ENCODE measurements around the gene ZNF236.
"Not testable (repeated sequence)": the region's sequence is repeated elsewhere in the genome, so short reads cannot be mapped to it uniquely, and the experiment has no call there.

ZNF236 gene

DNA sequence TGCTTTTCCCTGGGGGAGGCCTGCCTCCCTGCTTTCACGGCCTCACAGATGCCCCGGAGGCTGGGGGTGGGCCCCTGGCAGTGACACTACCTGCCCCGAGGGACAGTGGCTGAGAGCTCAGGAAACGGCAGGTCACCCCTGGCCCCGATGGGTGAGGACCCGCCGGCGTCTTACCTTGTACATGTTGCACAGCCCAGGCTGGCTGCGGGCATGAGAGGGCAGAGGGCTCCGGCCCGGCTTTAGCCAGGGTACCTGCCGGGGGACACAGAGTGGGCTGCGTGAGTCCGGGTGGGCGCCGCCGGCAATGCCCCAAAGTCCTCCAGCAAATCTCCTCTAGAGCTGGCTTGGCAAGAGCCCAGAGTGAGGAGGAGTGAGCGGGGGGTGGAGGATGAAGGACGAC lies 187.3 kb downstream of the ZNF236 start:
- DNase-seq: no peak

DNA sequence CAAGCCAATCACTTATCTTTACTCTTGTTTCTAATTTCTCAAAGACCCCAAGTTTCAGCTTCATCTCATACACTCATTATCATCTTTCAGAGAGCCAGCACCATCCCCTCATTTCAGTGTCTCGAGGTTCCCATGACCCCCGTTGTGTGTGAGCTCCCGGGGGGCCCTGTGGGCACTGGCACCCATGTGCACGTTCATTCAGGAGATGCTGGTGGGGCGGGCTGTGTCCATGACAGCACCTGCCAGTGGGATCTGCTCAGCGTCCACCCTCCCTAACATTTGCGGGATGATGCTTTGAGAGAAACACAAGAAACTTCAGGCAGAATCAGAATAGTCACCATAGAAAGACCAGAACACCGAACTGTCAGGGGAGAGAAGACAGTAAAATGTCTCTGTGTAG lies 189.8 kb downstream of the ZNF236 start:
- DNase-seq: no peak

DNA sequence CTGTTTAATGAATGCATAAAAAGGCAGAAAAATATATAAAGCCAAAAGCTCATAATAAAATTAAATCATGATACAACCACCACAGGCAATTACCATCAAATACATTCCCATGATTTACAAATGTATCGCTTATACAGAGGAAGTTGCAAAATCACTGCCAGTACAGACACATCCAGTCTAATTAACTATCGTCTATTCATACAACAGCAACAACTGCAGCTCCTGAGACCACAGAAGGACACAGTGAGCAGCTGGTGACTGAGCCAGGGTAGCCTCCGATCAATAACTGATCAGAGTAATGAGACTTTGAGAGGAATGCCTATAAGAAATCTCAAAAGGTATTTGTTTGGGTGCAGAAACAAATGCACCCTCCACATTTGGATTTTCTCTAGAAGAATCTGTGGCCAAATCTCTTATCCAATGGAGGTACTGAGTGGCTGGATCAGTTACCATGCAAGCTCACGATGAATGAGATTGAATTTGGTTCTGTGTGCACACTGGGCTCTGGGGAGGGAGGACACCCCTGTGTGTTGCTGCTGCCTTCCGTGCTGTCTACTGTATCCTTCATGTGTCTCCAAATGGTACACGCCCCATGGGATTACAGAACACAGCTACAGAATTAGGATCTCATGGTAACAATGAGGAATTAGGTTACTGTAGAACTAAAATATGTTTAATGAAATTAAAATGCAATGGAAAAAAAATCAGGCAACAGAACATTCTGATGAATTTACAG lies 190.6 kb downstream of the ZNF236 start:
- peak in 1 of 2 donors; percentile 8 for DNase-seq

DNA sequence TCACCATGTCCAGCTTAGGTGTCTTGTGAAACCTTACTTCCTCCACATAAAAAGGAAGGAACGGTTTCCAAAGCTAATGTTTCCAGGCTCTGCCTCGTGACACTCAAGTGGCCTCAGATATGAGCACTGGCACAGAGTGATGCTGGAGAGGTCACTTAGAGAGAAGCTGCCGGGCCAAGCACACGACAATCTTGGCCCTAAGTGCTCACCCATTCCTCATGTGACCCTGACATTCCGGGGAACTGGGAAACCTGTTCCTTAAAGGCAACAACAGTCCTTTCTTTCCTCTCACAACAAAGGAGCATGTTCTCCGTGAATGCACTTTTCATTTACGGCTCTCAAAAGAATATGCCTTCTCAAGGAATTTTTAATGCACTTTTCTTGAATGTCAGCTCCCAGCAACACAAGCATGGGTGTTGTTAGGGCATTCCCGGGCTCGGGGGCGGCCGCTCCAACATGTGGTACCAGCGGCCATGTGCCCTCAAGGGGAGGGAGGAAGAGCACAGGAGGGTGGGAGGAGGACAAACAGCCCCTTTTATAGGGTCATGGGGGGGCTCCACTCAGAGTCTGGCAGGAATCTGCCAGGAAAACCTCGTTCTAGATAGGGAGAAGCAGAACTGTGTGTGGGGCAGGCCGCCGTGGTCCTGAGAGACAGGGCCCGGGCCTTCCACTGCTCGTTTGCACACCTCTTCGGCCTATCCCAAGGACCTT lies 191.6 kb downstream of the ZNF236 start:
- DNase-seq: peak; percentile 93 to 96

DNA sequence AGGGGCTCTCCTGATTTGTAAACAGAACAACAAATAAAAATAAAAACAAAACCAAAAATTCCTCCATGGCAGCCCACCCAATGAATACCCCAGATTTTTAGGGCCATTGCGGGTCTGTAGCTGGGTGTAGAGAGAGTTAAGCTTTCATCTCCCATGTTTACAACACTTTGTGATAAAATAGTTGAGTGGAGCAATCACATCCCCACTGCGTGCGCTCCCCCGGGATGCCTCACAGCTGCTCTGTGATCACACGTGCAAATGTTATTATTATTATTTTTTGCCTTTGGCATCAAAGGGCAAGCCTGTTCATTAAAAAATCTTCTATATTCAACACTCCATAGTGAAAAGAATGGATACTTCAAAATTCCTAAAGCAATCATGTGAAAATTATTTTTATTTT lies 192.2 kb downstream of the ZNF236 start:
- no peak for DNase-seq

DNA sequence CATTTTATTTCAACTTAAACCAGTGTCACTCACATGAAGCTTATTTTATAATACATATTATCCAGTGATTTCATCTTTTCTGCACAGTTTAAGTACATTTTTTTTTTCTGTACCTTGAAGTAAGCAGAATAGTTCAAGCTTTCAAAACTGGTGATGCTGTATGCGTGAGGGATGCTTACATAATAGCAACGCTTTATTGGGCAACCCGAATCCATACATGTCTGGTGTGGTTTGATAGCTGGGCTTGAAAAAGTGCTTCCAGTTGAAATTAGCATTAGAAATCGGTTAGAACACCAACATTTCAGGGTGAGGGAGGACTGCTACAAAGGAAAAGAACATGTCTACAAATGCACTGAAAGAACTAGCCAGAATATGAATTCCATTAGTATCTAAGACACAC lies 192.8 kb downstream of the ZNF236 start:
- peak; percentile 74 to 75 for DNase-seq

DNA sequence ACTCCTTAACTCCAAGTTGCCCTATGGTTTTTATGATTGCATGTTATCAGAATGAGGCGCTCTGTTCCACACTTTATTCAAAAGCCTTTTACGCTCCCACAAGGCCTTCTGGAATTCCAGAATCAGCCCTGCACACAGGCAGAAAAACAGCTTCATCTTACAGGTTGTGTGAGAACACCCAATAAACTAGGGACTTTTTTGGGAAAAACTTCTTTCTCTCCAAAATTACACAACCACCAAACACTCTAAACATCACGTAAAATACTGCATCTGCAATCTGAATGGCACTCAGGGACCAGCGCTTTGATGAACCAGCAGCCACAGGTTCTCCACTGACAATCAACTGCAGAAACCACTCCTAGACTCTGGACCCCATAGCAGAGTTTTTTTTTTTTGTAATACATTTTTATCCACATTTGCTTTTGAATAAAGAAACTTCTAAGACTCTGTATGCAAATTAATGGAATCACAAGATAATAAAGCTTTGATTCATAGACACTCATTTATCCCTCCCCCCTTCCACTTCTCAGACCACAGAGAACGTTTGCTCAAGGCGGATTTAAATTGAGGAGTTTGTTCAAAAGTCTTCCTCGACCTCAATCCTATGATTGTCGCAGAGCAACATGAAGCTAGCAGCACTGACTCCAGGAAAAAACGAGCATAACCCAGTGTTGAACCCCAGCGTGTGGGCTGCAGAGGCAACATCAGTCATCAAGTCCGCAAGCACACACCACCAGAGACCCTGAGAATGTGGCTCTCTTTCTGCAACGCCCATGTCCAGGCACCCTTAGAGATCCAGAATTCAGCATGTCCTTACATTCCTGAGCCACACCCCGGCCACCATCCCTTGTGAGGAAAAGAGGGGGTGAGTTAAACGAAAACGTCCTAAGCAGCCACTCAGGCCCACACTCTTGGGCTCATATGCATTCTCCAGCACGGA lies 193.7 kb downstream of the ZNF236 start:
- no peak for DNase-seq

DNA sequence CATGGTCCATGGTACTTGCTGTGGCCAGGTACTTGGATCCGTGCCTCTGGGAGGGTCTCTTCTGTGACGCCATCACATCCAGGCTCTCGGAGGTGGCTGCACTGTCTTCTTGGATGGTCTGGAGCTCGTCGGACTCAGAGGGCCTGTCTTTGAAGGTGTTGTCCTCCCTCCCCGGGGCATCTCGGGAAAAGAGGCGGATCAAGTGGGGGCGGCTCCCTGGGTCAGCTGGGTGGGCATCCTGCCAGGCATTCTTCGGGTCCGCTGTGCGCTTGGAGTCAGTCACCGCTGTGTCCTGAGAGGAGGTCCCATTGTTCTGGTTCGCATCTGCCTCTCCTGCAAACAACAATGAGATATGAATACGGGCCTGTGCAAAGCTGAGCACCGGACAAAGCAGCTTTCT lies 194.6 kb downstream of the ZNF236 start:
- DNase-seq: no peak

DNA sequence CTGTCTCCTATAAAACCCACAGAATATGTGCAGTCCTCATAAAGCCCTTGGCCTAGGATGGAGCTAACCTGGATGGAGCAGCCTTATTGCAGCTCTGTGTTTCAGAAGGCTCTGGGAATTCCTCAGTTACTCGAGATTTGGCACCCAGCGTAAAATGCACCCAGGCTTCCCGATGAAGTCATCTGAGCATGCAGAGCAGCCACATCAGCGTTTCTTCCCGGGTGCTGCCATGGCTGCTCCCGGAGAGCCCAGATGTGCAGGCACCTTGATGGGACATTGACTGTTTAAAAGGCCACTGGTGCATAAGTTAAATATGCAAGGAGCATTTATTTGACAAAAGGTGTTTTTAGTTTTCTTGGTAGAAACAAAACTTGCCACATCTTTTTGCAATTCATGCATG lies 195.0 kb downstream of the ZNF236 start:
- no peak for DNase-seq

DNA sequence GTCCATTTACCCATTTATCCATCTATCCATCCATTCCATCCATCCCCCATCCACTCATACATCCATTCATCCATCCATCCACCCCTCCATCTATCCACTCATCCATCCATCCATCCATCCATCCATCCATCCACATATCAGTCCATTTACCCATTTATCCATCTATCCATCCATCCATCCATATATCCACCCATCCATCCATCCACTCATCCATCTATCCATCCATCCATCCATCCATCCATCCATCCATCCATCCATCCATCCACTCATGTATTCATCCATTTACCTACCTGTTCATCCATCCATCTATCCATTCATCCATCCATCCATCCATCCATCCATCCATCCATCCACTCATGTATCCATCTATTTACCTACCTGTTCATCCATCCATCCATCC lies 196.3 kb downstream of the ZNF236 start:
- DNase-seq: not testable (repeated sequence)

DNA sequence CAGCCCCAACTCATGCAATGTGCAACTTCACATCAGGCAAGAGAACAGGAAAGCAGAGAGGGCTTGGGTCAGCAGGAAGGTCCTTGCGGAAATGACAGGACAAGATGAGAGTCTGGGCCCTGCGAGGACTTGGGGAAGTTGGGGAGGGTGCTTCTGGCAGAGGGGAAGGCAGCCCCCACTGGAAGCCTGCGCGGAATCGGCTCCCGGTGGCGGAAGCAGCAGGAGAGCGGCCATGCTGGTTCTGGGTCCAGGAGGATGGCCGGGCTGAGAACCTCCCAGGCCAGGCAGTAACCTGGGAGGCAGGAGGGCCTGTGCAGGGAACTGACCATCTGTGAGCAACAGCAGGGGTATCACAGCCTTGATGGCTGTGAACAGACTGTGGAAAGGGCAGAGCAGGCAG lies 197.3 kb downstream of the ZNF236 start:
- DNase-seq: no peak

Data from inflammatory macrophage (primary cell).